HG03521 (cell line): ENCODE data around the gene ZMYND10.

Experiments used
- ATAC-seq: cut with Tn5 transposase; IDR thresholded peaks from one replicate; pipeline ENCODE4 v1.9.1; 2021; ENCODE audit warnings: mild to moderate bottlenecking, moderate library complexity; ENCODE audit not compliant: unreplicated experiment

ZMYND10 gene

DNA sequence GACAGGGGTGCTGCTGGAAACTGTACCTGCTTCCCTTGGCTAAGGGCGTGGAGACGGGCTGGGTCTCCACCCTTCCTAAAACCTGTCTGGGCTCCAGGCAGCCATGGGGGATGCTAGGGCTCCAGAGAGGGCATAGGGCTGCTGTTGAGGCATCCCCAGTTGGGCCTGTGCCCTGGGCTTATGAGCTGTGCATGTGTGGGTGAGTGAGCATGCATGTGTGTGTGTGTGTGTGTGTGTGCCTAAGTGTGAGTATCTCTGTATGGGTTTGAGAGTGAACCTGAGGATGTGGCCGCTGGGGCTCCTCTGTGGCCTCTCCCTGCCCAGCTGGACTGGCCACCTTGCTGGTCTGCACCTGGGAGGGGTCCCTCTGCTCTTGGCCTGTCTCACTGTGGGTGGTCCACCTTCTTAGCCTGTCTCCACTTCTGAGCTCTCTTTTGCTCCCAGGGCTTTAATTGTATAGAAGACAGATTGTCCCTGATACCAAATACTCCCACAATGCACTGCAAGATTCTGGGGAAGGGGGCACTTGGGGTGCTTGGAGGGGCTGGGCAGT, 25.7 kb upstream of the ZMYND10 start:
- no peak for ATAC-seq

DNA sequence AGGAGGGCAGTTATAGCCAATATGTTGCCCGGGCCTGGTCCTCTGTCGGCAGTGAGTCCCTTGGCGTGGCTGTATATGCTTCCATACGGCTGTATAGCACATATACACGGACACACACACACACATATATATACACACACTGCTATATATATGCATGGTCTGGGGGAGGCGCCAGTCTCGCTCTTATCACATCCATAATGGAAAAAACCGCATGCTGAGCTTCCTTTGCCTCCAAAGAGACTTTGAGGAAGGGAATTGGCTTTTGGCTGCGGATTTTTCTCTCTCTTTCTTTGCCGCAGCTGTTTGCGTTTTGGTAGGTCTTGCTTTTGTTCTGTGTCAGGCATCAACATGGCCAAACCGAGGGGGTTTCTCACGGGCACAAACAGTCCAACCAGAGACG, 25.1 kb upstream of the ZMYND10 start:
- no peak for ATAC-seq

DNA sequence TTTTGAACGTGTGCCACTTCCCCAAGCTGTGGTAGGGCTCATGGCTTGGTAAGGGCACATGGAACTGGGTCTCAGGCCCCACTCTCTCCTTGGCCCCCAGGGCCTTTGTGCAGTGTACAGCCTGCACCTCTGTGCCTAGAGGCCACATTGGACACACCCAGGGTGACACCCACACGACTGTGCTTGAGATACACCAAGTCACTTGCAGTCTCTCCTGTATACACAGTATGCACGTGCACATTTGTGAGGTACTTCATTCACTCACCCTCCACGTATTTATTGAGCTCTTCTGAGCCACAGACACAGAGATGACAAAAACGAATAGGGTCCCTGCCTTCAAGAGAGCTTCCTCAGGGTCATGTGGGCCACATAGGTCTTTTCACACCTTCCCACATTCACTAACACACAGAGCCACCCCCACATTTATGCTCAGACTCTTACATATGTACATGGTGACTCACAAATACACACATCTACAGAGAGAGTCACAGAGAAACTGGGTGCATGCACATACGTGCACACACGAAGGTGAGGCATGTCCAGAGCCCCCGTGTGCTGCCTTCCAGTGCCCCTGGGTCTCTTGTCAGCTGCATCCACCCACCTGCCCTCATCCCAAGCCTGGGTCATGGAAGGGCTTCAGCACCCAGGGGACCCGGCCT, 23.6 kb upstream of the ZMYND10 start:
- no peak for ATAC-seq

DNA sequence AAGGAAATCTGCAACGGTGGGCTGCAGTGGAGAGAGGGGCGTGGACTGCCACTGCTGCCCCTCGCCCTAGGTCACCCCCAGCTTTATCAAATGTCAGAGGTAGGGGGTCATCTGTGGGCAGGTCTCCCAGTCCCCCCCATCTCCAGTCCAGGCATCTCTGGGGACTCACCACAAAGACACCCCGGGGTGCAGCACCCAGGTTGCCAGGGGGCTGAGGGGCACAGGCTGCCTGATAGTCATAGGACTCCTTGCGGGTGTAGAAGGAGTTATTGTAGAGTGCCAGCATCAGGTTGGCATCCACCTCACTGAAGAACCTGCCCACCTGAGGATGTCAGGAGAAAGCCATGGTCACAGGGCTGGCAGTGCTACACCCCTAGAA, 20.3 kb upstream of the ZMYND10 start:
- ATAC-seq, result no peak

DNA sequence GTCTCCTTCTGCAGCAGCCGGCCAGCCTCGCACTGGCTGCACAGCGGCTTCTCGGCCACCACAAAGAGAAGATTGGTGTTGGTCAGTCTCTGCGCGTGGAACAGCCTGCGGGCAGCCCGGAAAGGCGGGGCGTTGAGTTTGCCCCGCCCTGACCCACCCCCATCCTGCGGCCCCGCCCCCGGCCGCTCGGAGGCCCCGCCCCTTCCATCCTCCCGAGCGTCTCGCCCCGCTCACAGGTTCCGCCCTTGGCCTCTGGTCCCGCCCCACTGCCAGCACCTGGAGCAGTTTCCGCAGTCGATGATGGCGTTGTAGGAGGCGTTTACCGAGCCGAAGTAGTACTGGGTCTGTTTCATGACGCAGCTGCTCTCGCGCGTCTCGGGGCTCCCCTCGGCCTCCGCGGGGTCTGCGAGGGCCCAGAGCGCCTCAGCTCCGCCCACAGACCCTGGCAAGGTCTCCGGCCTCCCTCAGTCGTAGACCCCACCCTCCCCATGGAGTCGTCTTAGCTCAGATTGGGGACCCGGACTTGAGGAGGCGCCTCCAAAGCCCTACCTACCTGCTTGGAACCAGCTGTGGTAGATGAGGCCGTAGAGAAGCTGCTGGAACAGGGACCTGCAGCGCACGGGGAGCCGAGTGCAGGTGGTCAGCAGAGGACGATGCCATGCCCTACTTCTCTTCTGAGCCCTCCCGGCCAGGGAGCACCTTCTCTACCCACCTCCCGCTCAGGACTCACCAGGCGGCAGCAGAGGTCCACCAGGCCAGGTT, 19.7 kb upstream of the ZMYND10 start:
- peak; percentile 94 for ATAC-seq

DNA sequence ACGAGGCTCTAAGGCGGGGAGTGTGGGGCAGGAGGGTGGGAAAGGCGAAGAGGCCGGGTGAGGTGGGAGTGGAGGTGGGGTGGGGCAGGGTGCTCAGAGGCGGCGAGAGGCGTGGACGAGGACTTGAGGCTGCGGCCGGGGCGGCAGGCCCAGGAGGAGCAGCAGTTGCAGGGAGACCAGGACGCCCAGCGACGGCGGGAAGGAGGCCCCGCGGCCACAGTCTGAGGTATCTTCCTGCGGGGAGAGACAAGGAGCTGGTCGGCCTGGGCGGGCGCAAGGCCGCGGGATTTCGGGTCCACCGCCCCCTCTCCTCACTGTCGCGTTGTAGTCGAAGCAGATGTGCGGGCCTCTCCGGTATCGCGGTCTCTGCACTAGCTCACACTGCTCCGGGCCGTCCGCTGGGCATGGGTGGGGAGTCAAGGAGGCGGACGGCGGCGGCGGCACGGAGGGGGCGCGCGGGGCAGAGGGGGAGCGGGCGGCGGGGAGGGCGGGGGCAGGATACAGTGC, 19.1 kb upstream of the ZMYND10 start:
- ATAC-seq, result no peak

DNA sequence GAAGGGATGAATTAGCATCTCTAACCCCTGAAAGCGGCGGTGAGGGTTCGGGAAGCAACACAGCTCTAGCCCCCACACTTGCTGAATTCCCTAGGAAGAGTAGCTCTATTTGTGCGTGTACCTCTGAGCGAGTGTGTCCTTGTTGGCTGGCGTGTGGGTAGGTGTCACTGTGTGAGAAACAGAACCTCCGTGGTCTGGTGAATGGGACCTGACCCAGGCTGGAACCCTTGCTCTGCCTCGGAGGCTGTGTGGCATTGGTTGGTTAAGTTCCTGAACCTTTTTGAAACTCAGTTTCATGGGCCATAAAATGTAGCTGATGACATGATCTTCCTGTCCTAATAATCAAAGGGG, 14.2 kb upstream of the ZMYND10 start:
- ATAC-seq, result no peak

DNA sequence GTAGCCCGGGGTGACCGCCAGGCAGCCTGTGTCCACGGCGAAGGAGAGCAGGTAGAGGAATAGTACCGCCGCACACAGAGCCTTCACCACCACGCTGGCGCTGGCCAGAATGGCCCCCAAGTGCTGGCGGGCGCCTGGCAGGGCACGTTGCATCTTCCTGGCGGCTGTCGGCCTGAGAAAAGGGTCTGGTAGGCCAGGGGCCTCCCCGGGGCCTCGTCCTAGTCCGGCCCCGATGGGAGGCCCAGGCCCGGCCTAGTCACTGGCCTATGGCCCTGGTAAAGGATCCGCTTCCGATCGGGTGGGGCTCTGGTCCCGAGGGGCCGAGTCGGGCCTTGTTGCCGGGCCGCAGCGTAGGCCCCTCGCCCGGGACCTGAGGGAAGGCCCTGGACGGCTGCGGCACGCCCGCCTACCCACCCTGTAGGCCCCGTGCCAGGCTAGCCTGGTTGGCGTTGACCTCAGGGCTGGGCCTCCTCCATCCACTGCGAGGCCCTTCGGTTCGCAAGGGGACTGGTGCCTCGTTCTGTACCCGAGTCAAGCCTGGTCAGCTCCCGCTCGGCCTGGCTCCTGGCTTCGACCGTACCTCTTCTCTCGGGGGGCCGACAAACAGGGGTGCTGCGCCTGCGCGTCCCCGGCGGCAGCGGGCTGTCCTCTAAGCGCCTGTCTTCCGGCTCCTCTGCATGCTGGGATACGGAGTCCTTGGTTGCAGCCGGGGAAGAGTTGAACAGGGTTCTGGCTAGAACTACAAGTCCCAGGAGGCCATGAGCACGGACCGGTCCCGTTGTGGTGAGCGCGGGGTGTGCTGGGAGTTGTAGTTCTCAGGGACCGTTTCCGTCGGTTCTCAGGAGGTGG, 13.6 kb upstream of the ZMYND10 start, which contains the start of gene TMEM115:
TMEM115 (minus strand) TSS at position 611 of the 849 bp plus-strand sequence; CDS start at position 153, 458 bp downstream.
- ATAC-seq, result peak; percentile 98

DNA sequence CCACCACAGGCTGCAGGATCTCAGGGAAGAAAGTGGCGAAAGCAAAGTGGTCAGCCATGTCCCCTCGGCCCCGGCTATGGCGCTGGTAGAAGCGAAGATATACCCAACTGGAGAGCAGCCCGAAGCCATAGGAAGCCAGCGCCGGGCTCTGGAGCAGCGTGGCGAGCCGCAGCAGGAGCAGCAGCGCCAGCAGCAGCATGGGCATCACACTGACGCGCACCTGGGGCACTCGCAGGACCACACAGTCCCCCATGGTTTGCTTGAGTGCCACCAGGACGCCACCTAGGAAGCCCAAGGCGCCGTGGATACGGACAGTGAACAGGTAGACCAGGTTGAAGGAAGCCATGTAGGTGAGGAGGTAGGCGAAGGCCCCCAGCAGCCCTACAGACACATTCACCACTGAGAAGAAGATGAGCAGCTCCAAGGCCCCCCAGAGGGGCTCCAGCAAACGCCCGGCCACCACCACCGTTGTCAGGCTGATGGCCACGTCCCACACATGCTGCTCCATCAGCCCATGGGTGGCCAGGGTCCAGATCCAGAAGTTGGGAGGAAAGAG, 12.9 kb upstream of the ZMYND10 start:
- ATAC-seq, result no peak

DNA sequence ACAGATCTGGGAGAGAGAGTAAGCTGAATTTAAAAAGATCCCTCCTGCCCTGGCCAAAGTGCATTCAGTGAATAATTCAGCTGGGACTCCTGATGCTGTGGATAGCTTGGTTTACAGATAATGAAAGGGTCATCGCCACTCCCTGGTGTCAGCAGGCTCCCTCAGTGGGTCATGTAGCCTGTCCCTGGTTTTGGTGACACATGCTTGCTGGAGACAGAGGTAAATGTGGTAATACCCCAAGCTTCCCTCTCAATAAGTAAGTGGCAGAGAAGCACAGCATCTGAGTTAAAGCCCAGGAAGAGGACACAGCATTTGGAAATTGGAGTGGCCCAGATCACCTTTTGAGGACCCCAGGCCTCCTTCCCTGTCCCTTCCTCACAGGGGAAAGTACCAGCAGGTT, 11.9 kb upstream of the ZMYND10 start:
- no peak for ATAC-seq

DNA sequence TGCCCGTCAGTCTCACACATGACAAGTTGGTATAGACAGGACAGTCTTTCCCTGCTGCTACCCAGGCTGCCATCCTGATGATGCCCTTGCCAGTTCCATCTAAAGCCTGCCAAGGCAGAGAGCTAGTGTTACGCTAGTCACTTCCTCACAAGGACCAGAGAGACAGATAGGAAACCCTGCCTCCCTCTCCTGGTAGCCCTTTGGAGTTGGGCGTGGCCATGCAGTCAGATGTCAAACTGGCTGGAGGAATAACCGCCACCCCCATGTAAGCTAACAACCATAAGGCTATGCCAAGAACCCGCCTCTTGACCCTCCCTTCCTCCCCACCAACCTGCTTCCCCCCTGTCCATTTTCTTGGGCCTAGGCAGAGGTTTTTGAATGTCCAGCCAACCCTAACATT, 11.0 kb upstream of the ZMYND10 start:
- no peak for ATAC-seq

DNA sequence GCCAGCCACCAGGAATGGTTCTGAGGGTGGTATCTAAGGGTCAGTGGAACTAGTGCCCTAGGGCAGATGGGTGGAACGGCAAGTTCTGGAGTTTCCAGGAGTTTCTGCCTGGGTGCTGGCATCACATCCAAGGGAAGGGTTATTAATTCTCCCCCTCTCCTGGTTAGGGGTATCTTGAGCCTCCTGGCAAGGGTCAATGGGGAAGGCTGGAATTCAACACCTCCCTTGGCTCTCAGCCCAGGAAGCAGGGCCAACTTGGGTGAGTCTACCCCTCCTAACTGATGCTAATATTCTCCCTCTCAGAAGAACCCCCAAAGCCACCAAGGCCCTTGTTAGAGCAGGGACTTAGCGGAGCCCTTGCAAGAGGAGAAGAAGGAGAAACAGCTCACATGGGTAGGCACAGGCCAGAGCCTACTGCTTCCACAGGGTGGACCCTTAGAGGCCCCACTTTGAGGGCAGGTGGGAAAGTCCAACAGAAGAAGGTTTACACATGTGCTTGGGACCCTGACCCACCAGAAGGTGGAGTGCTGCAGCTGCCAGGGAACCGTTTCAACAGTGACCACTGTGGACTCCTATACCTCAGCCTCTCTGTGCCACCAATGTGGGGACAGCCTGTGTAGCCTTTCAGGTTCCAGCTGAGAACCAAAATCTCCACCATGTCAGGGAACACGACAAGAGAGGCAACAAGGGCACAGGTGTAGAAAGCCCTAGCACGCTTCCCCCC, 10.5 kb upstream of the ZMYND10 start:
- ATAC-seq, result no peak

DNA sequence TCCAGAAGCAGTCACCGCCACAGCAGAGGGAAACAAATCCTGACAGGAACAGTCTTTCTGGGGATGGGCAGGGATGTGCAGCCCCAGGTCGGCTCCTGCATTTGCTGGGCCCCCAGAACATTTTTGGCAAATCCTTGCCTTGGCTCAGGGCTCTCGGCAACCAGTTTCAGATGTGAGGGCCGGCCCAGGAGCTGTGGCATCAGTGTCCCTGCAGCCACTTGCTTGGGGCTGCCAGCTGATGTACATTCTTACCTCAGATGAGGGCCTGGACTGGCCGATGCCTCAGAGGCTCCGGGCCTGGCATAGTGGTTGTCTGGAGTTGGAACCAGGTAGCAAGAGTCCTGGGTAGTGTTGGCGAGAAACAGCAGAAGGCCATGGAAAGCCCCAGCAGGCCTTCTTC, 9.3 kb upstream of the ZMYND10 start:
- ATAC-seq, result no peak

DNA sequence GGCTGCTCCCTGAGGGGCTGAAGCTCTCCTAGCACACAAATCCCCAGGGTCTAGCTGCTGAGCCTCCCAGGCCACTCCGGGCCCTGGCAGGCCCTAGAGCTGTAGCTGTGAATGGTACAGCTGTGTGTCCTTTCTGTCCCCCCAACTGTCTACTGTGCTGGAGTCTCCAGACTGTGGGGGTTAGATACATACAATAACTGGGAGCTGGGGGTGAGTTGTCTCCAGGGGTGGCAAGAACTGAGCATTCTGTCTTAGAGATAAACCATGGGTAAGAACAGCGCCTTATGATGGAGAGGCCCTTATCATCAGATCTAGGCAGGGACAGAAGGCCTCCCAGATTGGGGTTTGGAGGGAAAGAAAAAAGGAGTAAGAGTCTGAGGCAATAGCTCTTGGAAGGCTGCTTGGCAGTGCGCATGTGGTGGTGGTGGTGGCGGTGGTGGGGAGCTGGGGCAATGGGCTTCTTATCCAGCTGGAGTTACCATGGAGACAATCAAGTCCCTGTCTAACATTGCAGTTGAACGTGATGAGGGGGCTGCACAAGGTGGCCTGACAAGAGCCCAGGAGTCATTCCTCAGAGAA, 8.7 kb upstream of the ZMYND10 start:
- ATAC-seq, result no peak

DNA sequence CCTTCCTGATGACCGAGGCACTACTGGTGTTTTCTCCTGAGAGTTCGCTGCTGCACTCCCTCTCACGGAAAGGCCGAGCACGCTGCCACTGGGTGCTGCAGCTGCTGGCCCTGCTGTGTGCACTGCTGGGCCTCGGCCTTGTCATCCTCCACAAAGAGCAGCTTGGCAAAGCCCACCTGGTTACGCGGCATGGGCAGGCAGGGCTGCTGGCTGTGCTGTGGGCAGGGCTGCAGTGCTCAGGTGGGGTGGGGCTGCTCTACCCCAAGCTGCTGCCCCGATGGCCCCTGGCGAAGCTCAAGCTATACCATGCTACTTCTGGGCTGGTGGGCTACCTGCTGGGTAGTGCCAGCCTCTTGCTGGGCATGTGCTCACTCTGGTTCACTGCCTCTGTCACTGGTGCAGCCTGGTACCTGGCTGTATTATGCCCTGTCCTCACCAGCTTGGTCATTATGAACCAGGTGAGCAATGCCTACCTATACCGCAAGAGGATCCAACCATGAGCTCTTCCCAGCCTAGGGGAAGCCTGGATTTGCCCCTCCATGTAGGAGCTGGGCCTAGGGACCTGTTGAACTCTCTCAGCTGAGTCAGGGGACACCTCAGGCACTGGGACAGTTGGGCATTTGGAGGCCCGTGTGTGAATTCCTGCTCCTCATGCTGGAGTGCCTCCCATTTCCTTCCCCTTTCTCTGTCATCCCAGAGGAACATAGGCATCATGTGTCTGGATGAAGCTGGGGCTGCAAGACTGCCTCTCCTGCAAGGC, 7.9 kb upstream of the ZMYND10 start:
- no peak for ATAC-seq

DNA sequence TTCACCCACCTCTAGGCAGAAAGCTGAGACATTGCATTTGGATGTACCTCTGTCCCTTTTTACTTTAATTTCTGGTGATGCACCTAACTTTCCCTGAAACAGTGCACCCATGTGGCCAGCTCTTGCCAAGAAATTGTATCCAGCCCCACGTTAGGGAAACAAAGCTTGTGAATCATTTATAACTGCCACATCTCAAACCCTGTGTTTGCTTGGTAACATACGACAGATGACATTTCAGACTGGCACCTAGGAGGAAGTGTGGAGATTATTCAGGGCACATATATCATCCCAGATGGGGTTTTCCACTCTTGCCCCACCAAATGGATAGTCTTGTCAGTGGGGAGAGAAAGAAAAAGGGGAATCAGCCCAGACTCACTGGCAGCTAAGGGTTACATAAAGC, 7.2 kb upstream of the ZMYND10 start:
- ATAC-seq, result no peak

DNA sequence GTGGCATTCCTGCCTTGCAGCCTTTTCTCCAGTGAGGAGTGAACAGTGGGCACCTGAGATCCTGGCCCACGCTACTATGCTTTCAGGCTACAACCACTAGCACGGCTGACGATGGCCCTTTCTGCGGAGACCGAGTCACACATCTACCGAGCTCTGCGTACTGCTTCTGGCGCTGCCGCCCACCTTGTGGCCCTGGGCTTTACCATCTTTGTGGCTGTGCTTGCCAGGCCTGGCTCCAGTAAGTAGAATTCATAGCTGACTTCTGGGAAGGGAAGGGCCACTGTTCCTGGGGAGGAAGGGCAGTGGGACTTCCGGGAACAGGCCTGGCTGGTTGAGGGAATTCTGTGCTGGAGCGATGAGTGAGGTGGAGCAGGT, 5.8 kb upstream of the ZMYND10 start:
- ATAC-seq, result no peak

DNA sequence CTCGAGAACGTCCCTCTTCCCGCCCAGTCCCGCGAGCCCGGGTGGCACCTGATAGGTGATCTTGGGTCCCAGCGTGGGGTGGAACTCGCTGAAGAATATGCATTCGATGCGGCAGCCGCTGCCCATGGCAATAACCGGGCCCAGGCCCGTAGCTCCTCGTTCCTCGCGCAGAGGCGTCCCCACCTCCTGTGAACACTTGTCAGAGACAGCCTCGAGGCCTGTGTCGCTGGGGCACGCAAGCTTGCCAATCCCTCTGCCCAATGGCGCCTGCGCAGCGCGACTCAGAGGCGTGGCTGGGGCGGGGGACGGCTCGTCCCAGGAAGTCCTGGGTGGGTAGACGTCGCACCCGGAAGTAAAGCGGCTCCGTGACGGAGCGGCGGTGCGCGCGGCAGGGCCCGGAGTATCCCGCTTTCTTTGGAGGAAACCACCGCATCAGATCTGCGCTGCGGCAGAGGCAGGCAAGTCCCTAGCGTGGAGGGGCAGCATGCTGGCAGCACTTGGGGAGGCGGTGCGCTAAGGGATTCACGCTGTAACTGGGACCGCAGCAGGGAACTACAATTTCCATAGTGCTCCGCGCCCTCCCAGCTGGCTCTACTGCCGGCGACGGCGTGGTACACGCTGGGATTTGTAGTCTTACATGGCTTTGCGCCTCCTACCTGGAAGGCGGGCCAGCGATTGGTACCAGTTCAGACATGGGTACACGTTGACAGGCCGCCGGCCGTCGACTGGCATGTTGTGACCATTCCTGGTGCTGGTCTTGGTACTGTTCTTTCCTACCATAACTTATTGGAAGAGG, 5.2 kb upstream of the ZMYND10 start, which contains the start of the genes CYB561D2 and NPRL2:
CYB561D2 (plus strand) TSS at position 336 of the 796 bp plus-strand sequence. CDS start 572 bp downstream, outside the sequence.
NPRL2 (minus strand) TSS at position 249 of the 796 bp plus-strand sequence; CDS start at position 126, 123 bp downstream.
- peak; percentile 80 for ATAC-seq
